NCI-H460 (cell line): Measurements from ENCODE around the gene PTGER2. TPM values are rescaled to one million over a fixed set of nuclear protein-coding genes. Genes with fewer than 3 reads are reported as not detected.

ENCODE experiments used
- DNase-seq: peaks from one replicate; pipeline ENCODE4 v3.0.0-alpha.2; 2016; ENCODE audit warnings: low read depth; ENCODE audit errors: extremely low read depth
- total RNA-seq: library from RNA; depleted of rRNA; stranded (reverse); fragments of >200 nt; shearing (Covaris generic); gene quantifications from 2 replicates; pipeline ENCODE4 v1.2.3, GENCODE V29; 2014

The PTGER2 gene
- total RNA-seq, 1 experiment from 2014 or later: 0.42 TPM

- DNase-seq: no peak
Observed at GRCh38 chr14:52304248-52304904, 9.7 kb upstream of the PTGER2 start.

- DNase-seq: no peak
Observed at GRCh38 chr14:52305014-52305413, 9.1 kb upstream of the PTGER2 start.

- DNase-seq: no peak
Observed at GRCh38 chr14:52307376-52307775, 6.7 kb upstream of the PTGER2 start.

- DNase-seq: no peak
Observed at GRCh38 chr14:52307905-52308304, 6.2 kb upstream of the PTGER2 start.

GRCh38 chr14:52310541-52310940, 3.6 kb upstream of the PTGER2 start:
- DNase-seq: no peak

GRCh38 chr14:52312931-52313355, 1.2 kb upstream of the PTGER2 start:
- no peak for DNase-seq

- DNase-seq: no peak
Observed at GRCh38 chr14:52313462-52313861, 650 bp upstream of the PTGER2 start.

GRCh38 chr14:52314595-52315354, 663 bp downstream of the PTGER2 start:
- DNase-seq: no peak

- no peak for DNase-seq
Observed at GRCh38 chr14:52315355-52315718, 1.2 kb downstream of the PTGER2 start.

- DNase-seq: no peak
Observed at GRCh38 chr14:52318062-52318461, 4.0 kb downstream of the PTGER2 start.

- DNase-seq: no peak
Observed at GRCh38 chr14:52318826-52319645, 4.9 kb downstream of the PTGER2 start.

GRCh38 chr14:52319919-52320318, 5.8 kb downstream of the PTGER2 start:
- no peak for DNase-seq

GRCh38 chr14:52325126-52325525, 11.0 kb downstream of the PTGER2 start:
- no peak for DNase-seq

GRCh38 chr14:52325630-52326029, 11.5 kb downstream of the PTGER2 start:
- no peak for DNase-seq

GRCh38 chr14:52327374-52328226, 13.5 kb downstream of the PTGER2 start:
- DNase-seq: no peak

GRCh38 chr14:52328276-52328675, 14.2 kb downstream of the PTGER2 start:
- no peak for DNase-seq

- no peak for DNase-seq
Observed at GRCh38 chr14:52329678-52330369, 15.7 kb downstream of the PTGER2 start.

- no peak for DNase-seq
Observed at GRCh38 chr14:52332269-52332668, 18.2 kb downstream of the PTGER2 start.

GRCh38 chr14:52333108-52333507, 19.0 kb downstream of the PTGER2 start:
- no peak for DNase-seq
